IPS DF 4.7 (cell line): ENCODE data around the gene DOCK8.

Source experiments
- DNase-seq: peaks from one replicate; pipeline ENCODE4 v3.0.0-alpha.2; 2013; ENCODE audit warnings: low spot score; ENCODE audit errors: extremely low read depth

Gene DOCK8

DNA sequence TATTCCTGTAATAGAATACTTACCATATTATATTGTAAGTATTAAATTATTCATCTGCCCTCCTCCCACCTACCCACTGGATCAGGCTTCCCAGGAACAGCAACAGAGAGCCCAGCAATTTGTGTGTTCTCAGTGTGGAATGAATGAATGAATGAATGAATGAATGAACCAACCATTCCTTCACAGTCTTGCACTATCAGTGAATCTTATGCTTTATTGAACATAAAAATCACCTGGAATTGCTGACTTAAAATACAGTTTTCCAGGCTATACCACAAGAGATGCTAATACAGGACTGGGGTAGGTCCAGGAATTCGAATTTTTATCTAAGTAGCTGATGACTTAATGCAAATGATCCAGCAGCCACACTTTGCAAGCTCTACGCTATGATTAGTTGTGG is 51.6 kb downstream of the DOCK8 start:
- no peak for DNase-seq

DNA sequence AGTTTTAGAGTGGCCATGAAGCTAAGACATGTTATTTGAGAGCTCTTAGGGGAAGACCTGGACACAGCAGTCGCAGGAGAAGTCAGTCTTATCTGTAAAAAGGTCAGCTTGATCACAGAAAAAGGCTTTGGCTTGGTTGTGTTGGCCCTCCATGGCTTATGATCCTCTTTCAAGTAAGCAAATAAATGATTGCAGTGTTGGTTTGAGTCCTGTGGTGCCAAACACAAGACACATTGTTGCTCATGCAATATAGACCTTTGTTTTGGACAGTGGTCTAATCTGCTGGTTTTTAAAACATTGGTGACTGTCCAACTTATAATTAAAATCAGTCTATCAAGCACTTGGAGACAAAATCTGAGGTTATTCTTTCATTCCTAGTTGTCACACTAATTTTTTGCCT is 54.0 kb downstream of the DOCK8 start:
- DNase-seq = no peak

- no peak for DNase-seq
Observed at GRCh38 chr9:269081-269711, 54.5 kb downstream of the DOCK8 start.

DNA sequence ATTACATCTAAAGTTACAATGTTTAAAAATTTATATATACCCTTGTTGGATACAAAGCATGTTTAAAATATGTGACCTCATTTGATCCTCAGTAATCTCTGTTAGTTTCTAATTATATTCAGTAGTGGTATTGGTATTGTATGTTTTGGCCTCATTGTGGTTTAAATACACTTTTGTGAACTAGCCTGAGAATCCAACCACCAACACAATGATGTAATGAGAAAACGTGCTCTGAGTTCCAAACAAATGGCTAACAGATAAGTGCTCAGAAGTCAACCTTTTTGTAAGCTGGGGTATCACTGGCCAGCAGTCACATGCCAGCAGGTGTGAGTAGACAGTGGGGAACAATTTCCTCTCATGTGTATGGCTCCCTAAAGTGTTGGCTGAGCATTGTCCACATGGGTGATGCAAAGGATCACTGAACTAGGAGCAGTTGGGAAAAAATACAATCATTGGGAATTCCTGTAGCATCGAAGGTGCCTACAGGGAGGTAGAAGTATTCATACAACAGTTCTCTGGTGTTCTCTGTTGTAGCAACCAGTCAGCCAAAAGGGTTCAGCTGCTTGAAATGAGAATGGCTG is 56.1 kb downstream of the DOCK8 start:
- DNase-seq = no peak

DNA sequence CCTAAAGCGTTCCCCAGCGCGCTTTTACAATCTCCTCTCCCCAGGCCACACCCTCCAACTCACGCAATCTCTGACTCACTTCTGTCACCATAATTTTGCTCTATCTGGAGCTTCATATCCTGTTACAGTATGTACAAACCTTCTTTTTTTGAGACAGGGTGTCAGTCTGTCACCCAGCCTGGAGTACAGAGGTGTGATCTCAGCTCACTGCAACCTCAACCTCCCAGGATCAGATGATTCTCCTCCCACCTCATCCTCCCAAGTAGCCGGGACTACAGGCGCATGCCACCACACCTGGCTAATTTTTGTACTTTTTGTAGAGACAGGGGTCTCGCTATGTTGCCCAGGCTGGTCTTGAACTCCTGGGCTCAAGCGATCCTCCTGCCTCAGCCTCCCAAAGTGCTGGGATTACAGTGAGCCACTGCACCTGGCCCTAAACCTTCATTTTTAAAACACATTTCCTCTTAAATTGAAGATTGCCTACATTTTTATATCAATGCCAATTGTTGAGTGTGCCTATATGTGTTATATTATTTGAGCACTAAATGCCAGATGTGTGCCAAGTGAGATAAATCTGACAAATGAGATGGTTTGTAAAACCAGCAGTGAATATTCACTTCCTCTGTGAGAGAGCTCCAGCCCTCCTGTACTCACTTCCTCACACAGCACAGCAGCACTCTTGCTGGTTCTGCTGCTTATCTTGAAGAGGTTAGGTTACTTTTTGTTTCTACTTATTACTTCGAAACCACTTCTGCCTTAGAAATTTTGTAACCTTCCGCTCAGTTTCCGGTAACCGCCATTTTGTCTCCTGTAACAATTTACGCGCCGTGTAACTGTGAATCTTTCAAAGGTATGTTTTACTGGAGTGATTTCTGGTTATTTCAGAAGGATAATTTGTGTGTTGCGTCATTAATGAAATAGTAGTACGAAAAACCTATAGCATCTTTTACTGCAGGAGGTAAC is 57.9 kb downstream of the DOCK8 start:
- DNase-seq = no peak

- no peak for DNase-seq
Observed at GRCh38 chr9:274406-274805, 59.7 kb downstream of the DOCK8 start.

DNA sequence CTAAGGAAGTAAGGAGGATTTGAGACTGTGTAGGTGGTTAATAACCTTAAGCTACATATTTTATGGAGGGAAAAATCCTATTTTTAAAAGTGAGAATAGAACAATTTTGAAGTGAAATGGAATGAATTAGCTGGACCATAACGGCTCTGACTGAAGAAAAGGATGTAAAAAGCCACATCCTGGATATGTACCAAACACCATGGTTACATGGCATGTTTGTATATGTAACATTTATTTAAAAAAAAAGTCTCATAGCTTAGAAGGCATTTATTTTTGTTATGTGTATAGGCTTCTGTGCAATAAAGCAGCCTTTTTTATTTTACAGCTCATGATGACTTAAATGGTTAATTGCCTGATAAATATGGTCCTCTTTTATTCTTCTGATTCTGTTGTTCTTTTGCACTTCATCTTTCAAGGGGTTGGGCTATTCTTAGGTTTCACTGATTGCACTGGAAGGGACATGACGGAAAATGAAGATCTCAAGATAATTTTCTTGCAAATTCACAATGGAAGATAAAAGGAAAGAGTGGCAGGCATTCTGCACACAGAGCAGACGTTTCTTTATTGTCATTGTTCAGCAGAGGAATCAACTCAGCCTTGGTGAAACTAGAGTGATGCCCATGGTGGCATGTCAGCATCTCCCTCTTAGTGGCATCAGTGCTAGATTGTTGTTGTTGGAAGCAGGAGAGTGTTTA is 63.1 kb downstream of the DOCK8 start:
- no peak for DNase-seq

GRCh38 chr9:278651-279050 is 64.0 kb downstream of the DOCK8 start:
- no peak for DNase-seq

DNA sequence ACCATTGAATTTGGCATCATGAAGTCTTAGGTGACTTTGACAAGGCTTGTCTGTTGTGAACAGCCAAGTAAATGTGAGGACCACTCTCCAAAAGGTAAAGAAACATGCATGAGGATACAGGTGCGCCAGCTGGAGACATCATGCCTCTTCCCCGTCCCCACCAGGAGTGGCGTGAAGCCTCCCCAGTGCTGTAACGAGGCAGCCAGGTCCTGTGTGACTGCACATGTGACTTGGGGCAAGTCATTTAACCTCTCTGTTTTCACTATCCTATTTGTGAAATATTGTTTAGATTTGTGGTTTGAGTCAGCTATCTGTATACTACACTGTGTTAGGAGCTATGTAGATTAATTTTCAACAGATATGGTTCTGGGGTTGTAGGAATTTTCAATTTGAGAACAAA is 65.0 kb downstream of the DOCK8 start:
- no peak for DNase-seq

DNA sequence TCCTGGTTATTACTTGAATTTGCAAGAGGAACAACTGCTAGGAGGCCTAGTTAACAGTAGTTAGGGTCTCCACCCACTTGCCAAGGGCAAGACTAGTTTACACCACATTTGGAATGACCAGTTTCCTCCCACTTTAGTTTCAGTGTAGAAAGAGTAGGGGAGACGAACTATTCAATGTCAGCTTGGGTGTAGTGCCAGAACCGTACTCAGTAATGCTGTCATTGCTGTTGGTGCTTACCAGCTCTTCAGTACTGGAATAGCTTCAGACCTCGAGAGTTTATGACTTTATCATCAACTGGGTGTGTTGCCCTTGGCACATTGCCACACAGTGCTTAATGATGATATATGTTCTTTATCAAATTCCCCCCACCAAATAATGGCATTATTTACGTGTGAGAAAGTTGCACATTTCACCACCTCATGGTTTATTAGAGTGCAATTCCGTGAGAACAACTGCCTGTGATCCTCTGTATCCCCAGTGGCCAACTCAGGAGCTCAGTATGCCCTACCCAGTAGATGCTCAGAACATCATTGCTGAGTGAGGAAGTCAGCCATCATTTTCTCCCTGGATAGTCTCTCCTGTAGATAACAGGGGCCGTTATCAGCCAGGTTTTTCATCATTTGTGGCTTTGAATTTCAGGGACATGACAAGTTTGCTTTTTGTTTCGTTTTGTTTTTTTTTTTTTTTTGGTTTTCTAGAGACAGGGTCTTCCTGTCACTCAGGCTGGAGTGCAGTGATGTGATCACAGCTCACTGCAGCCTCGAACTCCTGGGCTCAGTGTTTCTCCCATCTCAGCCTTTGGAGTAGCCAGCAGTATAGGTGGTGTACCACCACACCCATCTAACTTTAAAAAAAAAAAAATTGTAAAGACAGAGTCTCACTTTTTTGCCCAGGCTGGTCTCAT is 67.3 kb downstream of the DOCK8 start:
- no peak for DNase-seq

DNA sequence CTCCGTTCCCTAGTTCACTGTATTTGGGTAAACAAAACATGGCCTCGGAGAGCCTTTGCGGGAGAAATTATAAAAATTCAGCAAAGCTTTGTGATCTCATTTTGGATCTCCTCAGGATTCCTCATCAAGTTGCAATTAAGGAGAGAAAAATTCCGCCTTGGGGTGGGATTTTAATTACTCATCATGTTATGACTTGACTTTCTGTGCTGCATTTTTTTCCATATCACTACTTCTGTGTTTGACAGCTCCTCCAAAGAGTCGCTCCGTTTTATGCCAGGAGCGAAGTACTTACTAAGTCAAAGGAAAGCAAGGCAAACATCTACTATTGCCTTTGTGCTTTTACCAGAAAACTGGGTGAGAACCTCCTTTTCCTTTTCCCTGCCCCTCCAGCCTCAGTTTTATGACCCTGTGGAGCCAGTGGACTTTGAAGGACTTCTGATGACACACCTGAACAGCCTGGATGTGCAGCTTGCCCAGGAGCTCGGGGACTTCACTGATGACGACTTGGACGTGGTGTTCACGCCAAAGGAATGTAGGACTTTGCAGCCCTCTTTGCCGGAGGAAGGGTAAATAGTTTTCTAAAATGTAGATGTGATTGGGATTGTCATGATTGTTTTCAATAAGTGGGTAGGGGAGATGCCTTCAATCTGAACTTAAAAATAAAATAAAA is 71.5 kb downstream of the DOCK8 start:
- DNase-seq = no peak

GRCh38 chr9:289121-289520 is 74.5 kb downstream of the DOCK8 start:
- DNase-seq = no peak

DNA sequence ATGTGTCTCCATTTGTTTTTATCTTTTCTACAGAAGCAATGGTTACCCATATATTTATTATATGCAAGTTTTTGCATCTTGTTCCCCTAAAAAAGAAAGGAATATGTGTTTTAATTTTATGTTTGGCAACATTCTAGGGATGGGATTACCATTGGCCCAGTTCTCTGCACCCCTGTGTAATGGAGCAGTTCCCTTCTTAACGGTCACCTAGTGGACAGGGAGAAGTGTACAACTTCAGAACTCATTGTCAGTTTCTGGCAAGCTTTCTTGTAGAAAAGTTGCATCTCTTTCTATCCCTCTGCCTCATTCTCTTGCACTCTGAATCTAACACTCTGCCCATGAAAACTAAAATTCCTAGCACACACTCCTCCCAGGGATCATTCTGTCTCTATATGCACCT is 78.2 kb downstream of the DOCK8 start:
- DNase-seq = no peak

- no peak for DNase-seq
Observed at GRCh38 chr9:295576-295975, 80.9 kb downstream of the DOCK8 start.

DNA sequence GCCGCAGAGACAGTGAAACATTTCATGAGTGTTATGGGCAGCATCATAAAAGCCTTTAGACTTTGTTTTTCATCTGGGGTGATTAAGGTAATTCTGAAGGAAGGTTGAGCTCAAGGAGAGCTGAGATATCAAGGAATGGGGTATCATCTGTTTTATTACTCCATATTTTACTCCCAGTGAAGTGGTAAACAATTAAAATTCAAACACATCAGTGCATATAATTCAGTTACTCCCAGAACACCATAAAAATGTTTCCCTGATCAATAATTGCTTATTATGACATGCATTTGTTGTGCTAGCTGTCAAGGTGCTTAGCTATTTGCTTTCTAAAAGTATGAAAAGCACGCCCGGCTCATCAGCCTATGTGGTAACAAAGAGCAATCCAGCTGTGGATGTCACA is 81.7 kb downstream of the DOCK8 start:
- DNase-seq = no peak

- no peak for DNase-seq
Observed at GRCh38 chr9:297104-297972, 82.7 kb downstream of the DOCK8 start.

DNA sequence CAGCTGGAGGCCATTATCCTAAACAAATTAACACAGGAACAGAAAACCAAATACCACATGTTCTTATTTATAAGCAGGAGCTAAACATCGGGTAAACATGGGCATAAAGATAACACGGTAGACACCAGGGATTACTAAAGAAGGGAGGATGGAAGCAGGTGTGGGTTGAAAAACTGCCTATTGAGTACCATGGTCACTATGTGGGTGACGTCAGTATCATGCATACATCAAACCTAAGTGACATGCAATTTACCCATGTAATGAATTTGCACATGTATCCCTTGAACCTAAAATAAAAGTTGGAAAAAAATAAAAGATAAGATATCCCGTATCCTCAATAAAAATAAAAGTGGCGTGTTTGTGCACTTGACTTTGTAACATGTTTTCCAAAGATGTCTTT is 88.8 kb downstream of the DOCK8 start:
- DNase-seq = no peak

DNA sequence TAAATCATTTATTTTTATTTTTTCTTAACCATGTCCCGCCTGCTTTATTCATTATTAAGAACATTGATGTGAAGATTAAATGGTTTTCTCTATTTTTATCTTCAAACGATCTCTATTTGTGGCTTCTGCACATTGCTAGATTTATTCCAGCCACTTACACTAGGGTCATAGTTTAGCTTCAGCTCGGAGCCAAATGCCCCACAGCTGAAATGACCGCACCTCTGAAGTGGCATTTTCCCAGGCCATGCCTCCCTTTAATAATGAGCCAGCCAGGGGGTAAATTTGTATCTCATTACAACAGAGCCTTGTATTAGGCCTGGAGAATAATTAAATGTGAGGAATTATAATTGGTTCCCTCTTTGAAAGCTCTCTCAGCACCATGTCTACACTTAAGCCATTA is 89.4 kb downstream of the DOCK8 start:
- DNase-seq = no peak

- no peak for DNase-seq
Observed at GRCh38 chr9:304519-305185, 90.0 kb downstream of the DOCK8 start.
